ENCODE results near the gene AATK. TPM values are rescaled to one million over a fixed set of nuclear protein-coding genes. Genes with fewer than 3 reads are reported as not detected.

AATK gene, protein sequence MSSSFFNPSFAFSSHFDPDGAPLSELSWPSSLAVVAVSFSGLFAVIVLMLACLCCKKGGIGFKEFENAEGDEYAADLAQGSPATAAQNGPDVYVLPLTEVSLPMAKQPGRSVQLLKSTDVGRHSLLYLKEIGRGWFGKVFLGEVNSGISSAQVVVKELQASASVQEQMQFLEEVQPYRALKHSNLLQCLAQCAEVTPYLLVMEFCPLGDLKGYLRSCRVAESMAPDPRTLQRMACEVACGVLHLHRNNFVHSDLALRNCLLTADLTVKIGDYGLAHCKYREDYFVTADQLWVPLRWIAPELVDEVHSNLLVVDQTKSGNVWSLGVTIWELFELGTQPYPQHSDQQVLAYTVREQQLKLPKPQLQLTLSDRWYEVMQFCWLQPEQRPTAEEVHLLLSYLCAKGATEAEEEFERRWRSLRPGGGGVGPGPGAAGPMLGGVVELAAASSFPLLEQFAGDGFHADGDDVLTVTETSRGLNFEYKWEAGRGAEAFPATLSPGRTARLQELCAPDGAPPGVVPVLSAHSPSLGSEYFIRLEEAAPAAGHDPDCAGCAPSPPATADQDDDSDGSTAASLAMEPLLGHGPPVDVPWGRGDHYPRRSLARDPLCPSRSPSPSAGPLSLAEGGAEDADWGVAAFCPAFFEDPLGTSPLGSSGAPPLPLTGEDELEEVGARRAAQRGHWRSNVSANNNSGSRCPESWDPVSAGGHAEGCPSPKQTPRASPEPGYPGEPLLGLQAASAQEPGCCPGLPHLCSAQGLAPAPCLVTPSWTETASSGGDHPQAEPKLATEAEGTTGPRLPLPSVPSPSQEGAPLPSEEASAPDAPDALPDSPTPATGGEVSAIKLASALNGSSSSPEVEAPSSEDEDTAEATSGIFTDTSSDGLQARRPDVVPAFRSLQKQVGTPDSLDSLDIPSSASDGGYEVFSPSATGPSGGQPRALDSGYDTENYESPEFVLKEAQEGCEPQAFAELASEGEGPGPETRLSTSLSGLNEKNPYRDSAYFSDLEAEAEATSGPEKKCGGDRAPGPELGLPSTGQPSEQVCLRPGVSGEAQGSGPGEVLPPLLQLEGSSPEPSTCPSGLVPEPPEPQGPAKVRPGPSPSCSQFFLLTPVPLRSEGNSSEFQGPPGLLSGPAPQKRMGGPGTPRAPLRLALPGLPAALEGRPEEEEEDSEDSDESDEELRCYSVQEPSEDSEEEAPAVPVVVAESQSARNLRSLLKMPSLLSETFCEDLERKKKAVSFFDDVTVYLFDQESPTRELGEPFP (N-terminal part only)
- total RNA-seq (1 to 10 TPM; 3.5 to 8.5 (median 6.2) TPM), polyA plus RNA-seq (1 to 10 TPM; 1.5 to 6.5 TPM)
- long read RNA-seq, donor 1, partial matches to known transcripts: 3 of 9 reads
- long read RNA-seq, donor 1, other reads (novel, unspliced or antisense): 5 of 9 reads
- long read RNA-seq, donor 2, partial matches to known transcripts: 3 of 3 reads
- long read RNA-seq, donor 2, other reads (novel, unspliced or antisense): 0 of 3 reads
- long read RNA-seq, donor 3, partial matches to known transcripts: 3 of 4 reads
- long read RNA-seq, donor 3, other reads (novel, unspliced or antisense): 1 of 4 reads

DNA sequence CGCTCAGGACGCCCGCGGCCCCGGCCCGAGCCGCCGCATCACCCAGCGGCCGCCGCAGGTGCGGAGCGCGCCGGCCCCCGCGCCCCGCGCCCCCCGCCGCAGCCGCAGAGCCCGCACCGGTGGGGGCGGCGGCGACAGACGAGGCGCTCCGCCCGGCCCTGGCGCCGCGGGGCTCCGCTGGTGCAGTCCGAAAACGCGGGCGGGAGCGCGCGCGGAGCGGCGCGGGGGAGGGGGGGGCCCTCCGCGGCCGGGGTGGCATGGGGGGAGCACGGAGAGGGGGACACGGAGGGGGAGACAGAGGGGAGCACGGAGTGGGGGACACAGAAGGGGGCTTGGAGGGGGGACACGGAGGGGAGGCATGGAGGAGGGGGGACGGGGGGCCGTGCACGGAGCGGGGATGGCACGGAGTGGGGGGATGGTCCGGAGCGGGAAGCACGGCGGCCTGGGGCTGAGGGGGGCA, at the start of gene AATK:
AATK (minus strand) TSS at position 189 of the 460 bp plus-strand sequence. CDS start 229 bp downstream, outside the sequence.
- no peak for DNase-seq
- ATAC-seq: no peak
- H3K4me3 ChIP-seq: peak within 1 kb of the TSS in 9 of 10 donors; percentile 32 to 52 (median 47)
- WGBS, 2 donors: 1 to 3% methylated on average over 27 to 61 of the region's 62 CpGs
- H3K36me3 ChIP-seq: no peaks in the 10 kb centered on the region
- H3K4me1 ChIP-seq: peaks cover 0 to 9% (median 5%) of the 10 kb centered on the region in 9 donors
- peak within 1 kb of the TSS in 4 of 10 donors; percentile 22 to 48 (median 34) for H3K27ac ChIP-seq
- intact Hi-C loops (cut with DNase I): no loop called here
- TF ChIP-seq, protein P1, sequence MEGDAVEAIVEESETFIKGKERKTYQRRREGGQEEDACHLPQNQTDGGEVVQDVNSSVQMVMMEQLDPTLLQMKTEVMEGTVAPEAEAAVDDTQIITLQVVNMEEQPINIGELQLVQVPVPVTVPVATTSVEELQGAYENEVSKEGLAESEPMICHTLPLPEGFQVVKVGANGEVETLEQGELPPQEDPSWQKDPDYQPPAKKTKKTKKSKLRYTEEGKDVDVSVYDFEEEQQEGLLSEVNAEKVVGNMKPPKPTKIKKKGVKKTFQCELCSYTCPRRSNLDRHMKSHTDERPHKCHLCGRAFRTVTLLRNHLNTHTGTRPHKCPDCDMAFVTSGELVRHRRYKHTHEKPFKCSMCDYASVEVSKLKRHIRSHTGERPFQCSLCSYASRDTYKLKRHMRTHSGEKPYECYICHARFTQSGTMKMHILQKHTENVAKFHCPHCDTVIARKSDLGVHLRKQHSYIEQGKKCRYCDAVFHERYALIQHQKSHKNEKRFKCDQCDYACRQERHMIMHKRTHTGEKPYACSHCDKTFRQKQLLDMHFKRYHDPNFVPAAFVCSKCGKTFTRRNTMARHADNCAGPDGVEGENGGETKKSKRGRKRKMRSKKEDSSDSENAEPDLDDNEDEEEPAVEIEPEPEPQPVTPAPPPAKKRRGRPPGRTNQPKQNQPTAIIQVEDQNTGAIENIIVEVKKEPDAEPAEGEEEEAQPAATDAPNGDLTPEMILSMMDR (IDR thresholded peaks at IDR 0.05): no peak
- peaks cover 0 to 45% (median 23%) of the 10 kb centered on the region in 7 donors for H3K27me3 ChIP-seq
- no peaks in the 10 kb centered on the region for H3K9me3 ChIP-seq

GRCh38 chr17:81213978-81214377, 48.0 kb upstream of the AATK start:
- Histone ChIP-seq H3K4me3 (no peak overlapping the region), H3K9me3 (no peaks in the 10 kb centered on the region), H3K27me3 (no peaks in the 10 kb centered on the region), H3K27ac (no peak overlapping the region), H3K4me1 (peaks cover 0 to 9% (median 0%) of the 10 kb centered on the region in 9 donors), H3K36me3 (peaks cover 0 to 13% (median 2%) of the 10 kb centered on the region in 9 donors)
- WGBS, 2 donors: 96 to 97% methylated on average over 8 of the region's 8 CpGs
- no peak for DNase-seq
- no peak for ATAC-seq
- intact Hi-C loops (cut with DNase I): no loop called here
- TF ChIP-seq, protein P1 (IDR thresholded peaks at IDR 0.05): no peak

- TF ChIP-seq, protein P1 (IDR thresholded peaks at IDR 0.05): no peak
- Histone ChIP-seq H3K4me3 (no peak overlapping the region), H3K27me3 (no peaks in the 10 kb centered on the region), H3K9me3 (no peaks in the 10 kb centered on the region), H3K4me1 (peaks cover 0 to 9% (median 0%) of the 10 kb centered on the region in 9 donors), H3K27ac (no peak overlapping the region), H3K36me3 (peaks cover 0 to 11% (median 0%) of the 10 kb centered on the region in 9 donors)
- peak in 1 of 8 donors; percentile 22 for ATAC-seq
- intact Hi-C loops (cut with DNase I): no loop called here
- DNase-seq: no peak
- WGBS, 2 donors: 93 to 94% methylated on average over 9 of the region's 9 CpGs
Measured at GRCh38 chr17:81212365-81212764, 46.3 kb upstream of the AATK start.
